Colonic mucosa (tissue), 4 donors: Measurements from ENCODE around the gene CAMTA1. TPM values are rescaled to one million over a fixed set of nuclear protein-coding genes. Genes with fewer than 3 reads are reported as not detected.

ENCODE experiments used
- DNase-seq: peaks from one replicate; pipeline ENCODE4 v3.0.0-alpha.2; 2020
- H3K27ac ChIP-seq: fragments of 200-600 bp; one replicate; pipeline ENCODE4 v1.8.0; 2021
- H3K27me3 ChIP-seq: fragments of 200-600 bp; one replicate; pipeline ENCODE4 v1.8.0; 2021
- H3K36me3 ChIP-seq: fragments of 200-600 bp; one replicate; pipeline ENCODE4 v1.8.0; 2021
- H3K4me1 ChIP-seq: fragments of 200-600 bp; one replicate; pipeline ENCODE4 v1.8.0; 2021; ENCODE audit warnings: mild to moderate bottlenecking
- H3K4me3 ChIP-seq: fragments of 200-600 bp; one replicate; pipeline ENCODE4 v1.8.0; 2021
- H3K9ac ChIP-seq, 2 donors: one replicate each; pipeline ENCODE4 v1.7.0; 2013; ENCODE audit warnings: control low read depth in 2 of 2, low read depth in 2 of 2, low read length in 2 of 2
- H3K9me3 ChIP-seq: fragments of 200-600 bp; one replicate; pipeline ENCODE4 v1.8.0; 2021
- CTCF ChIP-seq: fragments of 200-600 bp; IDR thresholded peaks from one replicate; pipeline ENCODE4 v1.8.0; 2022; ENCODE audit warnings: antibody characterized with exemption, mild to moderate bottlenecking
- intact Hi-C: fragments of 100-400 bp; cut with DNase I; formaldehyde crosslinking; loops from one replicate; pipeline ENCODE4 v1.14.1; 2022
- total RNA-seq, 2 donors: library from RNA; stranded (reverse); fragmentation: NEBNext Ultra II Directional in 1 of 2; extraction: Animal tissue kit (Norgen Biotek cat#: 25700) in 1 of 2; gene quantifications; one replicate each; pipeline ENCODE4 v1.2.1, GENCODE V29; 2021
- donor health status: healthy.
- donor health status: DM: no; HTN: no; CAD: no.
- donor health status: DM: no; HTN: no; CAD: no.

The CAMTA1 gene
- total RNA-seq, 2 donors from 2014 or later, result 76.8 to 92.8 TPM

DNA sequence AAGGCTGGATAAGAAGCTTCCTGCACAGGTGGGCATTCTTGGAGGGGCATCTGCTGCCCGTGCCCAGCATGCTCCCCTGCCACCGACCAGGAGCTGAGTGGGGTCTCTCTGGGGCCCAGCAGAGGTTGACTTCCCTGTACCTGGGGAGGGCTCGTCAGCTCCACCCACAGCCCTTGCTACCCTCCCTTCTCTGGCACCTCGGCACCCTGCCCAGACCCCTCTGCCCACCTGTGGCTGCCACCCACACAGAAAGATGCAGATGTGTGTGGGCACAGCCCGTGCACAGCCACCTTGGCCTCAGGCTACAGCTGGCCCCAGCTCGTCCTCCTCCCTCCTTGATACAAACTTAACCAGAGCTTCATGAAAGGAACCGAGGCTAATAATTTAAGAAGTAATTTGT is 744.7 kb downstream of the CAMTA1 start:
- intact Hi-C loops, result loop anchor here (10.0 kb wide), 1 partner anchor 305 kb away; no protein-coding TSS in a partner anchor
- H3K9me3 ChIP-seq, result no peaks in the 10 kb centered on the region
- no peaks in the 10 kb centered on the region for H3K4me1 ChIP-seq
- H3K27ac ChIP-seq, result no peak overlapping the region
- H3K4me3 ChIP-seq, result no peak overlapping the region
- no peak for TF ChIP-seq CTCF
- H3K36me3 ChIP-seq, result no peaks in the 10 kb centered on the region
- no peak overlapping the region for H3K9ac ChIP-seq
- DNase-seq, result no peak
- no peaks in the 10 kb centered on the region for H3K27me3 ChIP-seq

DNA sequence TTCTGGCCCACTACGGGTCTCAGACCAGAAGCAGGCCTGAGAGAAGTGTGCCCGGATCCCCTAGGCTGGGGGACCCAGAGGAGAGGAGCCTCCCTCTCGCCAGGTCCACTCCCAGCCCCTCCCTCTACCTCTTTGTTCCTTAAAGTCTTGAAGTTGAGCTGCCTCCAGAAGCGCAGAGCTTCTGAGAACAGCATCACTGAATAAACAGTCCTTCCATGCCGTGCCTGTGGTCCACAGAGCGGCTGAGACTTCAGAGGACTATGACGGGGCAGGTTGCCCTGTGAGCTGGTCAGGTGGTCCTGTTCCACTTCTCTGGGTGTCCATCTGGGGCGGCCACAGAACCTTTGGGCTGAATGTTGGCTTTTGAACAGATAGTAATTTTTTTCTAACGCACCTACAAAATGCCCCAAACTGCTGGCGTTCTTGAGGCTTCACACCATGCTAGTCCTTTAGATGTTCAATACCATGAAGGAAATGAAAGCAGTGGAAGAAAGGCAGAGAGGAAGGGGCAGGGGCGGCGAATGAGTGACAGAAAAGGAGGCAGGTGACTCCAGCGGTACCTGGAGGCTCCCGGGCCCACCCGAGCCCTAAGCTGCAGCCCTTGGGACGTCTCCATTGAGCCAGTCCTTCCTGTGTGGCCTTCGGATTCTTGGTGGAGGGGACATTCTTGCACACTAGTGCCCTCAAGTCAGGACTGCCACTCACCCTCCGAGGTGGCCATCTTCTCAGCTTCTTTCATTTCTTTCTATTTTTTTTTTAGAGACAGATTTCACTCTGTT is 746.5 kb downstream of the CAMTA1 start:
- Histone ChIP-seq H3K36me3 (no peaks in the 10 kb centered on the region), H3K4me3 (no peak overlapping the region), H3K4me1 (no peaks in the 10 kb centered on the region), H3K9me3 (no peaks in the 10 kb centered on the region), H3K27ac (no peak overlapping the region), H3K9ac (no peak overlapping the region), H3K27me3 (no peaks in the 10 kb centered on the region)
- no peak for DNase-seq
- intact Hi-C loops, result loop anchor here (10.0 kb wide), 1 partner anchor 307 kb away; no protein-coding TSS in a partner anchor
- no peak for TF ChIP-seq CTCF

DNA sequence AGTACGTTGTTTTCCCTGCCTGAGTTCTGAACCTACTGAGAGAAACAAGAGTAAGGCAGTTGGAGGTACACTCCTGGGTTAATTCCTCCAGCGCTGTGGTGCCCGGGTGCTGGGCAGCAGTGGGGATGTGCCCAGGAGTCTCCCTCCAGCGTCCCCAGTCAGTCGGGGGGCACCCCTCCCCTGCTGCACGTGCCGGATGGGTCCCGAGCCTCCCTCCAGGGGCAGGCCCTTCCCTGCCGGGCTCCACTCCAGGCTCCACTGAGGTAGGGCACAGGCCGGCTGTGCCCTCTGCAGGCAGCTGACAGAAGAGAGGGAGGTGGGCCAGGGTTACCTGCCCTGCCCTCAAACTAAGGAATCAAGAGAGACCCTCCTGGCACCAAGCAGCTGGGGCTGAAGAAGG is 747.8 kb downstream of the CAMTA1 start:
- DNase-seq, result no peak
- Histone ChIP-seq H3K4me1 (no peaks in the 10 kb centered on the region), H3K9ac (no peak overlapping the region), H3K27me3 (no peaks in the 10 kb centered on the region), H3K4me3 (no peak overlapping the region), H3K9me3 (no peaks in the 10 kb centered on the region), H3K27ac (no peak overlapping the region), H3K36me3 (no peaks in the 10 kb centered on the region)
- TF ChIP-seq CTCF, result no peak
- intact Hi-C loops, result loop anchor here (10.0 kb wide), 1 partner anchor 308 kb away; no protein-coding TSS in a partner anchor

- Histone ChIP-seq H3K27ac (no peak overlapping the region), H3K9me3 (no peaks in the 10 kb centered on the region), H3K4me3 (no peak overlapping the region), H3K4me1 (no peaks in the 10 kb centered on the region), H3K36me3 (no peaks in the 10 kb centered on the region), H3K9ac (no peak overlapping the region), H3K27me3 (no peaks in the 10 kb centered on the region)
- no peak for TF ChIP-seq CTCF
- intact Hi-C loops, result loop anchor here (10.0 kb wide), 1 partner anchor 309 kb away; no protein-coding TSS in a partner anchor
- DNase-seq, result no peak
Measured at GRCh38 chr1:7534061-7534825, 749.0 kb downstream of the CAMTA1 start.

DNA sequence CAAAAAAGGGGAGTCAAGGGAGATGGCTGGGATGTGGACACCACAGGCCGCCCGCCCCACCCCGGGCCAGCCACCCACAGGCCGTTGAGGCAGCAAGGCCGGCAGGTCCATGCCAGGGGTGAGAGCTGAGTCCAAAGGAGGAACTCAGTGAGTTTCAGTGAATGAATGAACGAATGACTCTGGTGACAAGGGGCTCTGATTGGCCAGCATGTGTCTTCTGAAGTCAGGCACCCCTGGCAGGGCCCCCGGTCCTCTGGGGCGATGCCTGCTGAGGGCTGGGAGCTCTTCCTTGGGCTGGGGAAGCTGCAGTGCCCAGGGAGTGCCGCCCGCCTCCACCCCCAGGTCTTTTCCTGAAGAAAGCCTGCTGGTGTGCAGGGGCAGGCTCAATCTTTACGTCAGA is 749.8 kb downstream of the CAMTA1 start:
- no peak for DNase-seq
- H3K27ac ChIP-seq, result no peak overlapping the region
- intact Hi-C loops, result loop anchor here (10.0 kb wide), 1 partner anchor 310 kb away; no protein-coding TSS in a partner anchor
- no peaks in the 10 kb centered on the region for H3K36me3 ChIP-seq
- TF ChIP-seq CTCF, result no peak
- no peaks in the 10 kb centered on the region for H3K9me3 ChIP-seq
- H3K4me1 ChIP-seq, result no peaks in the 10 kb centered on the region
- no peaks in the 10 kb centered on the region for H3K27me3 ChIP-seq
- no peak overlapping the region for H3K4me3 ChIP-seq
- H3K9ac ChIP-seq, result no peak overlapping the region
